ENCODE measurements around the gene MIOS.

DNA sequence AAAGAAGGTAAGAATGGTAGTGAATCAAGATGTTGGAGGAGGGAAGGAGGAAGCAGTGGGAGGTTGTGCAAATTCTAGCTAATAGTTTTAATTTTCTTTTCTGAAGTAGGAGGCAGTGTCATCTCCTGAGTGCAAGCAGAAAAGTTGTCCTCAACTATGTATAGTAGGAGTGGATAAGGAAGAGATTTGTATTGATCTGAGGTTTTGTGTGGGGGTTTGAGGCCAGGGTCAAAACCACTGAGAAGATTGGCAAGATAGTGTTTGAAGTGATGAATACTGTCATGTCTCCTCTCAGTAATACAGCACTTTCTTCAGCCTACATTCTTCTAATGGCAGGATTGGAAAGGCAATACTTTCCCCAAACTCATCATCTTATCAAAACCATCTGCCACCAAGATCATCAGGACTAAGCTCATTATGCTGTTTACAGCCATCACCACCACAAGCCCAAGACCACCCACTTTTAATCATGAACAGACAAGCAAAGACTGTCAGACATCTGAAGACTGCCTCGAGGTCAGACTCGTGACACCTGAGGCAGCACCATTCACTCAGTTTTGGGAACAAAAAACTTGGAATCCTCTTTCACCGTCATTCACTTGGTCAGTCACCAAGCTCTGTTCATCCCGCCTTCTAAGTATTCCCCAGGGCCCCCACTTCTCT lies 1.5 kb upstream of the MIOS start:
- TF ChIP-seq, protein P1, sequence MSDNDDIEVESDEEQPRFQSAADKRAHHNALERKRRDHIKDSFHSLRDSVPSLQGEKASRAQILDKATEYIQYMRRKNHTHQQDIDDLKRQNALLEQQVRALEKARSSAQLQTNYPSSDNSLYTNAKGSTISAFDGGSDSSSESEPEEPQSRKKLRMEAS (IDR thresholded peaks at IDR 0.05; ENCODE audit: low read depth, low read length), result no peak
- TF ChIP-seq, protein P2, sequence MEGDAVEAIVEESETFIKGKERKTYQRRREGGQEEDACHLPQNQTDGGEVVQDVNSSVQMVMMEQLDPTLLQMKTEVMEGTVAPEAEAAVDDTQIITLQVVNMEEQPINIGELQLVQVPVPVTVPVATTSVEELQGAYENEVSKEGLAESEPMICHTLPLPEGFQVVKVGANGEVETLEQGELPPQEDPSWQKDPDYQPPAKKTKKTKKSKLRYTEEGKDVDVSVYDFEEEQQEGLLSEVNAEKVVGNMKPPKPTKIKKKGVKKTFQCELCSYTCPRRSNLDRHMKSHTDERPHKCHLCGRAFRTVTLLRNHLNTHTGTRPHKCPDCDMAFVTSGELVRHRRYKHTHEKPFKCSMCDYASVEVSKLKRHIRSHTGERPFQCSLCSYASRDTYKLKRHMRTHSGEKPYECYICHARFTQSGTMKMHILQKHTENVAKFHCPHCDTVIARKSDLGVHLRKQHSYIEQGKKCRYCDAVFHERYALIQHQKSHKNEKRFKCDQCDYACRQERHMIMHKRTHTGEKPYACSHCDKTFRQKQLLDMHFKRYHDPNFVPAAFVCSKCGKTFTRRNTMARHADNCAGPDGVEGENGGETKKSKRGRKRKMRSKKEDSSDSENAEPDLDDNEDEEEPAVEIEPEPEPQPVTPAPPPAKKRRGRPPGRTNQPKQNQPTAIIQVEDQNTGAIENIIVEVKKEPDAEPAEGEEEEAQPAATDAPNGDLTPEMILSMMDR (IDR thresholded peaks at IDR 0.05; ENCODE audit: low read depth, low read length), result no peak
- TF ChIP-seq POLR2A (IDR thresholded peaks at IDR 0.05; ENCODE audit: extremely low read depth, insufficient read length), result no peak
- TF ChIP-seq MYC (IDR thresholded peaks at IDR 0.05; ENCODE audit: low read depth, low read length), result no peak
